Hepatocyte (in vitro differentiated cells): ENCODE results near the gene PIAS4. TPM values are rescaled to one million over a fixed set of nuclear protein-coding genes. Genes with fewer than 3 reads are reported as not detected.

Experiments
- DNase-seq: peaks from one replicate; pipeline ENCODE4 v3.0.0-alpha.2; 2016; ENCODE audit warnings: low spot score
- H2AFZ ChIP-seq: fragments of 200-600 bp; sonication (generic); 2 replicates; pipeline ENCODE4 v1.6.0; 2016; ENCODE audit warnings: antibody characterized with exemption, mild to moderate bottlenecking
- H3K27ac ChIP-seq: fragments of 200-600 bp; sonication (generic); 2 replicates; pipeline ENCODE4 v1.5.1; 2016; ENCODE audit warnings: mild to moderate bottlenecking
- H3K27me3 ChIP-seq: fragments of 200-600 bp; sonication (generic); 2 replicates; pipeline ENCODE4 v1.6.1; 2016
- H3K36me3 ChIP-seq: fragments of 200-600 bp; sonication (generic); replicated peaks from 2 replicates; pipeline ENCODE4 v1.5.1; 2016; ENCODE audit warnings: low read depth; ENCODE audit not compliant: insufficient read depth
- H3K4me1 ChIP-seq: fragments of 200-600 bp; sonication (generic); 2 replicates; pipeline ENCODE4 v1.5.1; 2016; ENCODE audit warnings: mild to moderate bottlenecking, moderate library complexity; ENCODE audit not compliant: insufficient read depth
- H3K4me2 ChIP-seq: fragments of 200-600 bp; sonication (generic); 2 replicates; pipeline ENCODE4 v1.6.0; 2016
- H3K4me3 ChIP-seq: fragments of 200-600 bp; sonication (generic); 2 replicates; pipeline ENCODE4 v1.5.1; 2016; ENCODE audit warnings: mild to moderate bottlenecking
- H3K79me2 ChIP-seq: fragments of 200-600 bp; sonication (generic); 2 replicates; pipeline ENCODE4 v1.6.0; 2017; ENCODE audit warnings: mild to moderate bottlenecking
- H3K9me2 ChIP-seq: fragments of 200-600 bp; sonication (generic); replicated peaks from 2 replicates; pipeline ENCODE4 v1.6.0; 2017; ENCODE audit warnings: mild to moderate bottlenecking; ENCODE audit not compliant: insufficient read depth
- H3K9me3 ChIP-seq: fragments of 200-600 bp; sonication (generic); 2 replicates; pipeline ENCODE4 v1.5.1; 2016; ENCODE audit warnings: low read depth, mild to moderate bottlenecking
- H4K20me1 ChIP-seq: fragments of 200-600 bp; sonication (generic); 2 replicates; pipeline ENCODE4 v1.6.0; 2016; ENCODE audit warnings: mild to moderate bottlenecking; ENCODE audit not compliant: insufficient read depth, poor library complexity, severe bottlenecking
- CTCF ChIP-seq: fragments of 200-600 bp; sonication (generic); IDR thresholded peaks from 2 replicates; pipeline ENCODE4 v1.5.1; 2016; ENCODE audit warnings: antibody characterized with exemption, mild to moderate bottlenecking; ENCODE audit not compliant: poor library complexity
- EZH2 ChIP-seq: fragments of 200-600 bp; sonication (generic); IDR thresholded peaks from 2 replicates; pipeline ENCODE4 v1.6.1; 2016; ENCODE audit warnings: antibody characterized with exemption, mild to moderate bottlenecking, borderline replicate concordance
- EZH2phosphoT487 ChIP-seq: fragments of 200-600 bp; sonication (generic); IDR thresholded peaks from one replicate; pipeline ENCODE4 v1.6.1; 2018; ENCODE audit warnings: antibody characterized with exemption, mild to moderate bottlenecking, low read depth, moderate library complexity; ENCODE audit not compliant: unreplicated experiment, severe bottlenecking
- WGBS: methylation state at CpG from one replicate; pipeline ENCODE4 v1.1.6; 2016; ENCODE audit warnings: low lambda C conversion rate; ENCODE audit errors: missing lambda C conversion rate; 5-methylcytosine and 5-hydroxymethylcytosine counted together
- polyA plus RNA-seq: library from polyadenylated mRNA; unstranded; fragments of >200 nt; fragmentation: Nextera tagmentation; extraction: Ambion mirVana; gene quantifications from 2 replicates; pipeline ENCODE4 v1.2.1, GENCODE V29; 2016
- total RNA-seq: library from RNA; depleted of rRNA; stranded (reverse); fragments of >200 nt; gene quantifications from 2 replicates; pipeline ENCODE4 v1.2.3, GENCODE V29; 2014

The PIAS4 gene
- total and polyA plus RNA-seq, 2 experiments from 2014 or later, result 15.0 to 16.7 TPM

GRCh38 chr19:4060621-4061177 lies 53.2 kb downstream of the PIAS4 start:
- WGBS, result 89% methylated on average over 16 of the region's 16 CpGs
- Histone ChIP-seq H3K27me3 (no peaks in the 10 kb centered on the region), H3K36me3 (no peaks in the 10 kb centered on the region), H3K9me3 (no peaks in the 10 kb centered on the region), H3K27ac (peak overlapping the region; percentile 98), H3K4me1 (peaks cover 59% of the 10 kb centered on the region), H3K4me2 (peak overlapping the region; percentile 98), H2AFZ (no peak overlapping the region), H4K20me1 (peaks cover 82% of the 10 kb centered on the region), H3K9me2 (no peaks in the 10 kb centered on the region), H3K79me2 (peaks cover 93% of the 10 kb centered on the region), H3K4me3 (no peak overlapping the region)
- DNase-seq, result peak; percentile 26
- TF ChIP-seq CTCF (no peak), EZH2 (no peak), EZH2phosphoT487 (no peak)

GRCh38 chr19:4061178-4061682 lies 53.7 kb downstream of the PIAS4 start:
- H3K4me1 ChIP-seq, result peaks cover 59% of the 10 kb centered on the region
- DNase-seq, result peak; percentile 85
- H3K4me3 ChIP-seq, result no peak overlapping the region
- WGBS, result 47% methylated on average over 19 of the region's 23 CpGs
- H3K9me2 ChIP-seq, result no peaks in the 10 kb centered on the region
- no peaks in the 10 kb centered on the region for H3K36me3 ChIP-seq
- no peak overlapping the region for H2AFZ ChIP-seq
- peaks cover 89% of the 10 kb centered on the region for H3K79me2 ChIP-seq
- no peaks in the 10 kb centered on the region for H3K27me3 ChIP-seq
- TF ChIP-seq CTCF (no peak), EZH2phosphoT487 (no peak), EZH2 (no peak)
- peak overlapping the region; percentile 98 for H3K4me2 ChIP-seq
- peaks cover 77% of the 10 kb centered on the region for H4K20me1 ChIP-seq
- no peaks in the 10 kb centered on the region for H3K9me3 ChIP-seq
- peak overlapping the region; percentile 98 for H3K27ac ChIP-seq

GRCh38 chr19:4061683-4062418 lies 54.3 kb downstream of the PIAS4 start:
- Histone ChIP-seq H3K27ac (peak overlapping the region; percentile 98), H3K4me2 (peak overlapping the region; percentile 98), H3K36me3 (no peaks in the 10 kb centered on the region), H3K9me2 (no peaks in the 10 kb centered on the region), H3K27me3 (no peaks in the 10 kb centered on the region), H3K79me2 (peaks cover 84% of the 10 kb centered on the region), H3K4me3 (no peak overlapping the region), H4K20me1 (peaks cover 71% of the 10 kb centered on the region), H3K9me3 (no peaks in the 10 kb centered on the region), H2AFZ (no peak overlapping the region), H3K4me1 (peaks cover 59% of the 10 kb centered on the region)
- no peak for TF ChIP-seq CTCF
- TF ChIP-seq EZH2, result no peak
- no peak for TF ChIP-seq EZH2phosphoT487
- 77% methylated on average over 29 of the region's 29 CpGs for WGBS
- DNase-seq, result peak; percentile 85
